Kidney (tissue), 14 donors: ENCODE measurements around the gene TRMT6. TPM values are rescaled to one million over a fixed set of nuclear protein-coding genes. Genes with fewer than 3 reads are reported as not detected.

Experiments
- DNase-seq, 5 donors: peaks; one replicate each; pipeline ENCODE4 v3.0.0-alpha.2; 2013 to 2020
- FAIRE-seq: peaks from 2 replicates; lab custom pipeline; 2012; peaks lifted over from hg19 to GRCh38; lab: Jason Lieb, UNC
- H3K27ac ChIP-seq, 2 donors: one replicate each; pipeline ENCODE4 v1.7.0; 2013; ENCODE audit warnings: low read depth in 2 of 2, low read length in 2 of 2, inconsistent platforms in 1 of 2
- H3K27me3 ChIP-seq: one replicate; pipeline ENCODE4 v1.7.1; 2013; ENCODE audit warnings: low read length, inconsistent platforms; ENCODE audit not compliant: control insufficient read depth, insufficient read depth
- H3K36me3 ChIP-seq, 3 donors: one replicate each; pipeline versions ENCODE4 v1.7.0 to v1.7.1; 2013; ENCODE audit warnings: low read length in 3 of 3, control low read depth in 1 of 3, inconsistent platforms in 1 of 3; ENCODE audit not compliant: insufficient read depth in 3 of 3, control insufficient read depth in 2 of 3
- H3K4me1 ChIP-seq, 3 donors: one replicate each; pipeline versions ENCODE4 v1.7.0 to v1.7.1; 2013; ENCODE audit warnings: low read length in 3 of 3, inconsistent platforms in 1 of 3, low read depth in 1 of 3; ENCODE audit not compliant: control insufficient read depth in 2 of 3, insufficient read depth in 2 of 3
- H3K4me3 ChIP-seq, 3 donors: one replicate each; pipeline versions ENCODE4 v1.7.0 to v1.8.1; 2013; ENCODE audit warnings: low read length in 3 of 3, control low read depth in 1 of 3, inconsistent platforms in 1 of 3
- H3K9ac ChIP-seq, 3 donors: one replicate each; pipeline versions ENCODE4 v1.7.0 to v1.7.1; 2013; ENCODE audit warnings: low read length in 3 of 3, control low read depth in 1 of 3, inconsistent platforms in 1 of 3
- H3K9me3 ChIP-seq, 3 donors: one replicate each; pipeline versions ENCODE4 v1.7.0 to v1.7.1; 2013; ENCODE audit warnings: low read length in 3 of 3, control low read depth in 1 of 3, inconsistent platforms in 1 of 3; ENCODE audit not compliant: control insufficient read depth in 2 of 3, insufficient read depth in 1 of 3
- intact Hi-C: fragments of 100-400 bp; cut with DNase I; formaldehyde crosslinking; loops from one replicate; pipeline ENCODE4 v1.11.1; 2022
- polyA plus RNA-seq: library from polyadenylated mRNA; stranded (reverse); fragments of 350-450 nt; fragmentation: Illumina TruSeq; extraction: RNeasy Lipid Tissue Mini Kit (QIAGEN cat#74804); gene quantifications from one replicate; pipeline ENCODE4 v1.2.3, GENCODE V29; 2014; ENCODE audit warnings: low read depth, low replicate concordance; ENCODE audit not compliant: insufficient read depth
- total RNA-seq: library from RNA; stranded (reverse); fragmentation: NEBNext Ultra II Directional; extraction: Animal tissue kit (Norgen Biotek cat#: 25700); gene quantifications from one replicate; pipeline ENCODE4 v1.2.1, GENCODE V29; 2021
- TF ChIP-seq, protein P1 (sequence below): IDR thresholded peaks from 3 replicates; pipeline ENCODE4 v1.5.1; 2012; ENCODE audit warnings: mild to moderate bottlenecking, moderate library complexity, borderline replicate concordance; ENCODE audit not compliant: insufficient read depth; ENCODE audit errors: extremely low read depth
- donor health status: control.
- donor health status: control.
- donor health status: control.
- donor health status: control.
- donor health status: control.
- donor health status: DM: yes; HTN: yes; CAD: no.
- donor health status: Normal renal cell carcinoma (clear cell type).

TRMT6 gene
- total and polyA plus RNA-seq, 2 donors from 2014 or later: 9.1 to 12.3 TPM

DNA sequence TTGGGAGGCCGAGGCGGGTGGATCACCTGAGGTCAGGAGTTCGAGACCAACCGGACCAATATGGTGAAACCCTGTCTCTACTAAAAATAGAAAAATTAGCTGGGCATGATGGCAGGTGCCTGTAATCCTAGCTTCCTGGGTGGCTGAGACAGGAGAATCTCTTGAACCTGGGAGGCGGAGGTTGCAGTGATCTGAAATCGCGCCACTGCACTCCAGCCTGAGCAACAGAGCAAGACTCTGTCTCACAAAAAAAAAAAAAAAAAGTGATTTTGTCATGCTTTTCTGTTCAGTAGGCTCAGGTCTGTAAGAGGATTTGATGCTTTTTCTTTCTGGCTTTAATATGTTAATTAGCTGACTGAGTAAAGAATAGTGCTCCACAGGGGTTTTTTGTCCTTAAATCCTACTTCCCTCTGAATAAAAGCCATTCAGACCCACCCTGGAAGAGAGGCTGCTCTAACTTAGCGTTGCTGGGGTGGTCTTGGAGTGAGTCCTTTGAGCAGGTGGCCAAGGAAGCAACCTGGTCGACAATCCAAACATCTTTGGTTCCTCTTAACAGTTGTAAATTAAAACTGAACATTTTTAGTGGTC is 19.1 kb upstream of the TRMT6 start:
- no peak for FAIRE-seq
- Histone ChIP-seq H3K27me3 (no peaks in the 10 kb centered on the region), H3K4me1 (no peaks in the 10 kb centered on the region), H3K4me3 (no peak overlapping the region), H3K9me3 (no peaks in the 10 kb centered on the region), H3K36me3 (peaks cover 0 to 5% (median 0%) of the 10 kb centered on the region in 3 donors), H3K27ac (no peak overlapping the region), H3K9ac (no peak overlapping the region)
- DNase-seq: no peak
- TF ChIP-seq, protein P1, sequence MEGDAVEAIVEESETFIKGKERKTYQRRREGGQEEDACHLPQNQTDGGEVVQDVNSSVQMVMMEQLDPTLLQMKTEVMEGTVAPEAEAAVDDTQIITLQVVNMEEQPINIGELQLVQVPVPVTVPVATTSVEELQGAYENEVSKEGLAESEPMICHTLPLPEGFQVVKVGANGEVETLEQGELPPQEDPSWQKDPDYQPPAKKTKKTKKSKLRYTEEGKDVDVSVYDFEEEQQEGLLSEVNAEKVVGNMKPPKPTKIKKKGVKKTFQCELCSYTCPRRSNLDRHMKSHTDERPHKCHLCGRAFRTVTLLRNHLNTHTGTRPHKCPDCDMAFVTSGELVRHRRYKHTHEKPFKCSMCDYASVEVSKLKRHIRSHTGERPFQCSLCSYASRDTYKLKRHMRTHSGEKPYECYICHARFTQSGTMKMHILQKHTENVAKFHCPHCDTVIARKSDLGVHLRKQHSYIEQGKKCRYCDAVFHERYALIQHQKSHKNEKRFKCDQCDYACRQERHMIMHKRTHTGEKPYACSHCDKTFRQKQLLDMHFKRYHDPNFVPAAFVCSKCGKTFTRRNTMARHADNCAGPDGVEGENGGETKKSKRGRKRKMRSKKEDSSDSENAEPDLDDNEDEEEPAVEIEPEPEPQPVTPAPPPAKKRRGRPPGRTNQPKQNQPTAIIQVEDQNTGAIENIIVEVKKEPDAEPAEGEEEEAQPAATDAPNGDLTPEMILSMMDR: no peak
- intact Hi-C loops: no loop called here

GRCh38 chr20:5968462-5968861 is 18.1 kb upstream of the TRMT6 start:
- DNase-seq (no peak), FAIRE-seq (no peak)
- Histone ChIP-seq H3K27me3 (no peaks in the 10 kb centered on the region), H3K4me1 (no peaks in the 10 kb centered on the region), H3K4me3 (no peak overlapping the region), H3K27ac (no peak overlapping the region), H3K9me3 (no peaks in the 10 kb centered on the region), H3K9ac (no peak overlapping the region), H3K36me3 (peaks cover 0 to 5% (median 0%) of the 10 kb centered on the region in 3 donors)
- TF ChIP-seq, protein P1: no peak
- intact Hi-C loops: no loop called here

- no peaks in the 10 kb centered on the region for H3K9me3 ChIP-seq
- no peak overlapping the region for H3K9ac ChIP-seq
- DNase-seq (no peak), FAIRE-seq (no peak)
- H3K4me1 ChIP-seq: no peaks in the 10 kb centered on the region
- intact Hi-C loops: no loop called here
- H3K27me3 ChIP-seq: no peaks in the 10 kb centered on the region
- peaks cover 0 to 5% (median 0%) of the 10 kb centered on the region in 3 donors for H3K36me3 ChIP-seq
- no peak overlapping the region for H3K4me3 ChIP-seq
- H3K27ac ChIP-seq: no peak overlapping the region
- TF ChIP-seq, protein P1: no peak
Measured at GRCh38 chr20:5967469-5967868, 17.1 kb upstream of the TRMT6 start.

GRCh38 chr20:5949943-5950270 is 426 bp downstream of the TRMT6 start:
- TF ChIP-seq, protein P1: no peak
- H3K27ac ChIP-seq: peak overlapping the region; percentile 8 to 47
- H3K4me3 ChIP-seq: peak overlapping the region; percentile 91 to 96 (median 95)
- intact Hi-C loops: no loop called here
- H3K27me3 ChIP-seq: no peaks in the 10 kb centered on the region
- H3K9ac ChIP-seq: peak overlapping the region; percentile 72 to 90 (median 77)
- H3K9me3 ChIP-seq: no peaks in the 10 kb centered on the region
- H3K36me3 ChIP-seq: peaks cover 2 to 14% (median 10%) of the 10 kb centered on the region in 3 donors
- no peak for DNase-seq
- no peak for FAIRE-seq
- H3K4me1 ChIP-seq: peaks cover 0 to 13% (median 3%) of the 10 kb centered on the region in 3 donors
